Keratinocyte (primary cell): ENCODE data around the gene TGFBR1. TPM values are rescaled to one million over a fixed set of nuclear protein-coding genes. Genes with fewer than 3 reads are reported as not detected.

ENCODE experiments used
- DNase-seq: peaks from one replicate; pipeline ENCODE4 v3.0.0-alpha.2; 2011; ENCODE audit warnings: low read depth, missing footprints, low spot score
- FAIRE-seq: peaks from 2 replicates; lab custom pipeline; 2011; peaks lifted over from hg19 to GRCh38; lab: Jason Lieb, UNC
- H2AFZ ChIP-seq: 2 replicates; pipeline ENCODE4 v1.6.0; 2012; ENCODE audit warnings: low read length, control low read depth, inconsistent platforms; ENCODE audit not compliant: control insufficient read depth
- H3K27ac ChIP-seq: 2 replicates; pipeline ENCODE4 v1.5.1; 2011; ENCODE audit warnings: low read length; ENCODE audit not compliant: control insufficient read depth, insufficient read depth
- H3K27me3 ChIP-seq: 3 replicates; pipeline ENCODE4 v1.6.0; 2011; ENCODE audit warnings: low read length; ENCODE audit not compliant: control insufficient read depth, insufficient read depth; ENCODE audit errors: extremely low read depth
- H3K36me3 ChIP-seq, 2 experiments: 2 replicates in 1 of 2; 3 replicates in 1 of 2; pipeline ENCODE4 v1.5.1; 2011; ENCODE audit warnings: low read length in 2 of 2, mild to moderate bottlenecking in 1 of 2; ENCODE audit not compliant: control insufficient read depth in 2 of 2, insufficient read depth in 2 of 2; ENCODE audit errors: extremely low read depth in 1 of 2
- H3K4me1 ChIP-seq: 3 replicates; pipeline ENCODE4 v1.5.1; 2011; ENCODE audit warnings: low read length; ENCODE audit not compliant: control insufficient read depth, insufficient read depth; ENCODE audit errors: extremely low read depth
- H3K4me2 ChIP-seq: 3 replicates; pipeline ENCODE4 v1.6.0; 2011; ENCODE audit warnings: low read depth, low read length; ENCODE audit not compliant: control insufficient read depth, insufficient read depth; ENCODE audit errors: extremely low read depth
- H3K4me3 ChIP-seq, 3 experiments: fragments of 200-600 bp in 1 of 3; sonication (generic) in 1 of 3; 2 replicates in 2 of 3; 3 replicates in 1 of 3; pipeline ENCODE4 v1.5.1; 2011 to 2016; ENCODE audit warnings: low read length in 3 of 3, mild to moderate bottlenecking in 3 of 3, control low read depth in 2 of 3, inconsistent platforms in 1 of 3, low read depth in 1 of 3, mixed read lengths in 1 of 3, mixed run types in 1 of 3, moderate library complexity in 1 of 3; ENCODE audit not compliant: control insufficient read depth in 2 of 3, insufficient read depth in 2 of 3; ENCODE audit errors: extremely low read depth in 1 of 3
- H3K79me2 ChIP-seq: 2 replicates; pipeline ENCODE4 v1.6.0; 2012; ENCODE audit warnings: low read length; ENCODE audit not compliant: control insufficient read depth, insufficient read depth
- H3K9ac ChIP-seq: 3 replicates; pipeline ENCODE4 v1.6.0; 2011; ENCODE audit warnings: low read length; ENCODE audit not compliant: control insufficient read depth, insufficient read depth; ENCODE audit errors: extremely low read depth
- H3K9me1 ChIP-seq: 3 replicates; pipeline ENCODE4 v1.6.0; 2011; ENCODE audit warnings: low read length; ENCODE audit not compliant: control insufficient read depth, insufficient read depth; ENCODE audit errors: extremely low read depth
- H3K9me3 ChIP-seq: 2 replicates; pipeline ENCODE4 v1.5.1; 2012; ENCODE audit warnings: low read depth, low read length; ENCODE audit not compliant: control insufficient read depth
- H4K20me1 ChIP-seq: 3 replicates; pipeline ENCODE4 v1.6.0; 2011; ENCODE audit warnings: low read length; ENCODE audit not compliant: control insufficient read depth, insufficient read depth; ENCODE audit errors: extremely low read depth
- EZH2 ChIP-seq: IDR thresholded peaks from one replicate; pipeline ENCODE4 v1.6.1; 2012; ENCODE audit warnings: inconsistent platforms, mild to moderate bottlenecking, low read length, moderate library complexity
- dilution Hi-C: fragments of 300-500 bp; cut with MboI; formaldehyde crosslinking; loops from one replicate; pipeline ENCODE4 v1.7.0; 2020; ENCODE audit warnings: low sequenced_read_pairs; ENCODE audit not compliant: extremely low pct_ligation_motif_present
- polyA plus RNA-seq, 5 experiments: library from polyadenylated mRNA; depleted of rRNA in 3 of 5; stranded (reverse) in 3 of 5; stranded (forward) in 1 of 5; unstranded in 1 of 5; fragments of >200 nt; gene quantifications; 1 replicate in 1 of 5; 2 replicates in 3 of 5; 3 replicates in 1 of 5; pipeline versions ENCODE4 v1.2.1 to v1.2.3, GENCODE V29; 2011 to 2012; ENCODE audit warnings: missing spikeins in 2 of 5, low read depth in 1 of 5, low replicate concordance in 1 of 5
- TF ChIP-seq, protein P1 (sequence below), 3 experiments: IDR thresholded peaks in 1 of 3; conservative IDR thresholded peaks in 1 of 3; optimal IDR thresholded peaks in 1 of 3; 2 replicates in 2 of 3; 3 replicates in 1 of 3; pipeline versions ENCODE3 to v1.5.1; 2011; ENCODE audit warnings: low read length in 3 of 3, mild to moderate bottlenecking in 3 of 3, moderate library complexity in 2 of 3, control low read depth in 1 of 3, inconsistent platforms in 1 of 3; ENCODE audit not compliant: insufficient read depth in 2 of 3; ENCODE audit errors: extremely low read depth in 1 of 3

TGFBR1 gene
- polyA plus RNA-seq, 1 donor (not counting 4 experiments of a cell fraction or from before 2014, with no cell fraction given), result 55.0 TPM

DNA sequence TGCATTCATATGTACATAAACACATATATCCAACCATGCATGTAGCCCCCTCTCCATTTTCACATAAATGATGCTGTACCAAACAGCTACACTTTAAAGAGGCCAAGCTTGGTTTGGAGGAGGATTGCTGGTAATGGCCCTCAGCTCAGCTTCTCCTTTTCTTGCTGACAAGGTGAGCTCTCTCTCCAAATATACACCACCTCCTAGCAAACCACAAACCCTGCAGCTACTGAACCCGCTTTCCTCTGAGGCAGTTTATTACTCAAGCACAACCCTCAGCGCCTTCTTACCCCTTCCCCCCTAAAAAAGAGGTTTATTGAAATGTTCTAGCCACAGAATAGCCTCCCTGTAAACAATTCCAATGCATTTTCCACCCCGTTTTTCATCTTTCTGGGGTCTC lies 62.8 kb downstream of the TGFBR1 start:
- no peak for FAIRE-seq

DNA sequence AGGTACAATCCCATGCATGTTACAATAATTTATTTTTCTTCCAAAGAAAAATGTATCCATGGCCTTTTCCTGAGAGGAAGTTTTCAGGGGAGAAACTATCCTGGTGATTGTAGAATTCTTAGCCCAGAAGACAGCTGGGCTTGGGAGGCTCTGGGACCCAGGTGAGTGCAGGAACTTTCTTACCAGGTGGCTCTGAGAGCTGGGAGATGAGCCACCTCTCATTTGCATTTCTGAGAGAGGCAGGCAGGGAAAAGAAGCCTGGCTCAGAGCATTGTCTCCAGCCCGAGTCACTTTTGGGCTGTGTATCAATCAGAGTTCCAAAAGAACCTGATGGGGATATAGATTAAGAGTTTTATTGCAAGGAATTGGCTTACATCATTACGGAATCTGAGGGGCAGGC lies 64.2 kb downstream of the TGFBR1 start:
- Histone ChIP-seq H3K9me3 (no peaks in the 10 kb centered on the region), H3K4me3 (no peak overlapping the region), H3K4me1 (no peaks in the 10 kb centered on the region), H2AFZ (no peak overlapping the region), H3K79me2 (no peaks in the 10 kb centered on the region), H3K27ac (no peak overlapping the region), H3K9me1 (no peaks in the 10 kb centered on the region), H4K20me1 (no peaks in the 10 kb centered on the region), H3K9ac (no peak overlapping the region), H3K4me2 (no peak overlapping the region), H3K36me3 (no peaks in the 10 kb centered on the region), H3K27me3 (peaks cover 16% of the 10 kb centered on the region)
- DNase-seq (no peak), FAIRE-seq (no peak)
- dilution Hi-C loops, result no loop called here
- TF ChIP-seq EZH2, result no peak
- TF ChIP-seq, protein P1, sequence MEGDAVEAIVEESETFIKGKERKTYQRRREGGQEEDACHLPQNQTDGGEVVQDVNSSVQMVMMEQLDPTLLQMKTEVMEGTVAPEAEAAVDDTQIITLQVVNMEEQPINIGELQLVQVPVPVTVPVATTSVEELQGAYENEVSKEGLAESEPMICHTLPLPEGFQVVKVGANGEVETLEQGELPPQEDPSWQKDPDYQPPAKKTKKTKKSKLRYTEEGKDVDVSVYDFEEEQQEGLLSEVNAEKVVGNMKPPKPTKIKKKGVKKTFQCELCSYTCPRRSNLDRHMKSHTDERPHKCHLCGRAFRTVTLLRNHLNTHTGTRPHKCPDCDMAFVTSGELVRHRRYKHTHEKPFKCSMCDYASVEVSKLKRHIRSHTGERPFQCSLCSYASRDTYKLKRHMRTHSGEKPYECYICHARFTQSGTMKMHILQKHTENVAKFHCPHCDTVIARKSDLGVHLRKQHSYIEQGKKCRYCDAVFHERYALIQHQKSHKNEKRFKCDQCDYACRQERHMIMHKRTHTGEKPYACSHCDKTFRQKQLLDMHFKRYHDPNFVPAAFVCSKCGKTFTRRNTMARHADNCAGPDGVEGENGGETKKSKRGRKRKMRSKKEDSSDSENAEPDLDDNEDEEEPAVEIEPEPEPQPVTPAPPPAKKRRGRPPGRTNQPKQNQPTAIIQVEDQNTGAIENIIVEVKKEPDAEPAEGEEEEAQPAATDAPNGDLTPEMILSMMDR (optimal IDR thresholded peaks at IDR 0.05 in 1 of 3, IDR thresholded peaks at IDR 0.05 in 1 of 3, conservative IDR thresholded peaks at IDR 0.05 in 1 of 3; ENCODE audit: extremely low read depth in 1 of 3, insufficient read depth in 2 of 3, low read length in 3 of 3), result no peak

More for the DNA sequence above, 62.8 kb downstream of the TGFBR1 start:
- TF ChIP-seq, protein P1 (optimal IDR thresholded peaks at IDR 0.05 in 1 of 3, IDR thresholded peaks at IDR 0.05 in 1 of 3, conservative IDR thresholded peaks at IDR 0.05 in 1 of 3; ENCODE audit: extremely low read depth in 1 of 3, insufficient read depth in 2 of 3, low read length in 3 of 3), result no peak
- no peak for TF ChIP-seq EZH2
- no peaks in the 10 kb centered on the region for H3K79me2 ChIP-seq
- no peak overlapping the region for H3K9ac ChIP-seq
- no peak overlapping the region for H2AFZ ChIP-seq
- no peaks in the 10 kb centered on the region for H3K4me1 ChIP-seq
- H3K4me3 ChIP-seq, result no peak overlapping the region
- H3K36me3 ChIP-seq, result no peaks in the 10 kb centered on the region
- H3K27me3 ChIP-seq, result peaks cover 16% of the 10 kb centered on the region
- no peak for DNase-seq
- H3K9me1 ChIP-seq, result no peaks in the 10 kb centered on the region
- dilution Hi-C loops, result no loop called here
- no peak overlapping the region for H3K4me2 ChIP-seq
- H3K9me3 ChIP-seq, result no peaks in the 10 kb centered on the region
- no peaks in the 10 kb centered on the region for H4K20me1 ChIP-seq
- no peak overlapping the region for H3K27ac ChIP-seq
